A673 (cell line): ENCODE measurements around the gene LAMP5. TPM values are rescaled to one million over a fixed set of nuclear protein-coding genes. Genes with fewer than 3 reads are reported as not detected.

ENCODE experiments used
- BruUV-seq: library from RNA; stranded (reverse); fragments of 400-500 nt; replicated peaks from 2 replicates; lab custom pipeline; 2021; lab: Mats Ljungman, UMichigan
- CTCF ChIA-PET: fragments of 300-600 bp; sonication (Branson Sonifier 250); formaldehyde crosslinking; loops from one replicate; lab custom pipeline; 2022; ENCODE audit warnings: antibody characterized with exemption; lab: Charles Lee
- POLR2A ChIA-PET: fragments of 300-600 bp; sonication (Branson Sonifier 250); formaldehyde crosslinking; loops from one replicate; lab custom pipeline; 2022; ENCODE audit warnings: antibody characterized with exemption; ENCODE audit not compliant: low non-redundant PET; lab: Charles Lee
- DNase-seq: peaks from one replicate; pipeline ENCODE4 v3.0.0-alpha.2; 2015; ENCODE audit warnings: low spot score
- H3K27ac ChIP-seq: fragments of 200-600 bp; sonication (generic); 2 replicates; pipeline ENCODE4 v1.5.1; 2016; ENCODE audit warnings: mixed run types, low read depth, mild to moderate bottlenecking, mixed read lengths, antibody characterized with exemption, low read length; ENCODE audit not compliant: poor library complexity, severe bottlenecking
- H3K27me3 ChIP-seq: fragments of 200-600 bp; sonication (generic); replicated peaks from 2 replicates; pipeline ENCODE4 v1.6.1; 2017; ENCODE audit warnings: mixed run types, low read depth, mild to moderate bottlenecking, mixed read lengths, antibody characterized with exemption, low read length; ENCODE audit not compliant: insufficient read depth, poor library complexity
- H3K36me3 ChIP-seq: fragments of 200-600 bp; sonication (generic); 2 replicates; pipeline ENCODE4 v1.6.1; 2016; ENCODE audit warnings: mixed run types, mild to moderate bottlenecking, mixed read lengths, antibody characterized with exemption, low read length; ENCODE audit not compliant: insufficient read depth, poor library complexity, severe bottlenecking
- H3K4me1 ChIP-seq: fragments of 200-600 bp; sonication (generic); 2 replicates; pipeline ENCODE4 v1.6.1; 2017; ENCODE audit warnings: mixed run types, mild to moderate bottlenecking, mixed read lengths, antibody characterized with exemption, low read length; ENCODE audit not compliant: insufficient read depth, poor library complexity, severe bottlenecking
- H3K4me3 ChIP-seq: fragments of 200-600 bp; sonication (generic); 2 replicates; pipeline ENCODE4 v1.5.1; 2016; ENCODE audit warnings: low read depth, mixed run types, mild to moderate bottlenecking, mixed read lengths, low read length; ENCODE audit not compliant: poor library complexity, severe bottlenecking
- H3K9me3 ChIP-seq: fragments of 200-600 bp; sonication (generic); 2 replicates; pipeline ENCODE4 v1.6.1; 2016; ENCODE audit warnings: mixed run types, low read depth, mild to moderate bottlenecking, mixed read lengths, antibody characterized with exemption, low read length; ENCODE audit not compliant: poor library complexity, severe bottlenecking
- EZH2 ChIP-seq: fragments of 200-600 bp; sonication (generic); IDR thresholded peaks from 2 replicates; pipeline ENCODE4 v1.6.1; 2017; ENCODE audit warnings: borderline replicate concordance, low read depth, mild to moderate bottlenecking, mixed read lengths, antibody characterized with exemption, low read length; ENCODE audit not compliant: poor library complexity, severe bottlenecking
- intact Hi-C: fragments of 100-400 bp; cut with micrococcal nuclease; formaldehyde crosslinking; loops from one replicate; pipeline ENCODE4 v1.10.0; 2022; ENCODE audit not compliant: unreplicated experiment
- total RNA-seq: library from RNA; stranded (reverse); gene quantifications from 2 replicates; pipeline ENCODE4 v1.2.3, GENCODE V29; 2021
- TF ChIP-seq, protein P1 (sequence below): fragments of 300-800, 200-600 bp; sonication (generic); conservative IDR thresholded peaks from 2 replicates; pipeline ENCODE4 v1.5.1; 2017; ENCODE audit warnings: low read depth, mild to moderate bottlenecking, antibody characterized with exemption, low read length, moderate library complexity, mixed read lengths

LAMP5 gene
- total RNA-seq, 1 experiment from 2014 or later: not detected

DNA sequence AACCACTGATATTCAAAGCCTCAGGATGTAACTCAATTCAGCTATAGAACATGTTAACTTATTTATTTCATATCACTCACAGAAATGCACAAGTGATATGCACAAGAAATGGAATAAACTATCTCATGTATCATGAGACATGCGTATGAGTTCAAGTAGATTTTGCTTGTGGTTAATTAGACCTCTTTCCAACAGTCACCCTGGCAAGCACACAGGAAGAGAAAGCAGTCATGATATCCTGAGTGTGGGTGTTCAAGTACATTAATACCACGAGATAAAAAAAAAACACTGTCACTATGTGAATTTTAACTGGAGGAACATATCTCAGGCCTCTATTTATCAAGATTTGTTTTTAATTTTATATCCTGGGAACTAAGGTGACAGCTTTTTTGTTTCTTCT lies 64.2 kb downstream of the LAMP5 start:
- DNase-seq: no peak
- TF ChIP-seq, protein P1, sequence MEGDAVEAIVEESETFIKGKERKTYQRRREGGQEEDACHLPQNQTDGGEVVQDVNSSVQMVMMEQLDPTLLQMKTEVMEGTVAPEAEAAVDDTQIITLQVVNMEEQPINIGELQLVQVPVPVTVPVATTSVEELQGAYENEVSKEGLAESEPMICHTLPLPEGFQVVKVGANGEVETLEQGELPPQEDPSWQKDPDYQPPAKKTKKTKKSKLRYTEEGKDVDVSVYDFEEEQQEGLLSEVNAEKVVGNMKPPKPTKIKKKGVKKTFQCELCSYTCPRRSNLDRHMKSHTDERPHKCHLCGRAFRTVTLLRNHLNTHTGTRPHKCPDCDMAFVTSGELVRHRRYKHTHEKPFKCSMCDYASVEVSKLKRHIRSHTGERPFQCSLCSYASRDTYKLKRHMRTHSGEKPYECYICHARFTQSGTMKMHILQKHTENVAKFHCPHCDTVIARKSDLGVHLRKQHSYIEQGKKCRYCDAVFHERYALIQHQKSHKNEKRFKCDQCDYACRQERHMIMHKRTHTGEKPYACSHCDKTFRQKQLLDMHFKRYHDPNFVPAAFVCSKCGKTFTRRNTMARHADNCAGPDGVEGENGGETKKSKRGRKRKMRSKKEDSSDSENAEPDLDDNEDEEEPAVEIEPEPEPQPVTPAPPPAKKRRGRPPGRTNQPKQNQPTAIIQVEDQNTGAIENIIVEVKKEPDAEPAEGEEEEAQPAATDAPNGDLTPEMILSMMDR: no peak
- no peak for TF ChIP-seq EZH2
- CTCF ChIA-PET: no interaction called here
- no TSS peak for BruUV-seq
- no peak overlapping the region for H3K4me3 ChIP-seq
- no peaks in the 10 kb centered on the region for H3K4me1 ChIP-seq
- no peaks in the 10 kb centered on the region for H3K27me3 ChIP-seq
- H3K27ac ChIP-seq: no peak overlapping the region
- no peaks in the 10 kb centered on the region for H3K9me3 ChIP-seq
- POLR2A ChIA-PET: no interaction called here
- no peaks in the 10 kb centered on the region for H3K36me3 ChIP-seq
- intact Hi-C loops: no loop called here
